Mesendoderm (in vitro differentiated cells): ENCODE results near the gene LZIC.

Source experiments
- DNase-seq: peaks from one replicate; pipeline ENCODE4 v3.0.0; 2013
- H2AK5ac ChIP-seq: 2 replicates; pipeline ENCODE4 v1.6.1; 2013; ENCODE audit warnings: low read length, inconsistent platforms
- H2BK120ac ChIP-seq: 2 replicates; pipeline ENCODE4 v1.6.1; 2013; ENCODE audit warnings: low read depth, mild to moderate bottlenecking, low read length, moderate library complexity, mixed read lengths
- H2BK15ac ChIP-seq: replicated peaks from 2 replicates; pipeline ENCODE4 v1.6.1; 2013; ENCODE audit warnings: low read depth, mild to moderate bottlenecking, moderate library complexity
- H2BK5ac ChIP-seq: 2 replicates; pipeline ENCODE4 v1.6.1; 2013; ENCODE audit warnings: low read length, inconsistent platforms
- H3K18ac ChIP-seq: 2 replicates; pipeline ENCODE4 v1.6.1; 2013; ENCODE audit warnings: mild to moderate bottlenecking, low read length, mixed read lengths
- H3K23ac ChIP-seq: one replicate; pipeline ENCODE4 v1.6.1; 2013; ENCODE audit warnings: low read length
- H3K27ac ChIP-seq: 2 replicates; pipeline ENCODE4 v1.5.1; 2013; ENCODE audit warnings: low read depth, mild to moderate bottlenecking, inconsistent platforms, low read length, moderate library complexity
- H3K27me3 ChIP-seq: 2 replicates; pipeline ENCODE4 v1.6.1; 2013; ENCODE audit warnings: low read length, control low read depth, mild to moderate bottlenecking, inconsistent platforms; ENCODE audit not compliant: insufficient read depth, poor library complexity
- H3K36me3 ChIP-seq: 2 replicates; pipeline ENCODE4 v1.6.1; 2013; ENCODE audit warnings: low read length, inconsistent platforms; ENCODE audit not compliant: control insufficient read depth, insufficient read depth
- H3K4ac ChIP-seq: one replicate; pipeline ENCODE4 v1.6.1; 2013; ENCODE audit warnings: low read depth, mild to moderate bottlenecking, low read length, moderate library complexity
- H3K4me1 ChIP-seq: 2 replicates; pipeline ENCODE4 v1.6.1; 2013; ENCODE audit warnings: low read depth, low read length, inconsistent platforms; ENCODE audit not compliant: control insufficient read depth
- H3K4me2 ChIP-seq: 2 replicates; pipeline ENCODE4 v1.6.1; 2013; ENCODE audit warnings: low read length
- H3K4me3 ChIP-seq: 2 replicates; pipeline ENCODE4 v1.5.1; 2013; ENCODE audit warnings: mild to moderate bottlenecking, low read length
- H3K56ac ChIP-seq: one replicate; pipeline ENCODE4 v1.6.1; 2013; ENCODE audit warnings: low read length
- H3K79me1 ChIP-seq: 2 replicates; pipeline ENCODE4 v1.6.1; 2013; ENCODE audit warnings: low read length, inconsistent platforms
- H3K79me2 ChIP-seq: 2 replicates; pipeline ENCODE4 v1.6.1; 2013; ENCODE audit warnings: mild to moderate bottlenecking, low read length; ENCODE audit not compliant: control insufficient read depth, insufficient read depth
- H3K9ac ChIP-seq: 2 replicates; pipeline ENCODE4 v1.6.1; 2013; ENCODE audit warnings: low read length, inconsistent platforms
- H4K5ac ChIP-seq: one replicate; pipeline ENCODE4 v1.6.1; 2013; ENCODE audit warnings: low read length
- H4K8ac ChIP-seq: one replicate; pipeline ENCODE4 v1.6.1; 2013; ENCODE audit warnings: low read depth, mild to moderate bottlenecking, control low read depth, low read length, moderate library complexity
- WGBS: extraction: QIAGEN DNeasy Blood & Tissue Kit; methylation state at CpG from one replicate; pipeline ENCODE4 v1.1.7; 2013; ENCODE audit warnings: low lambda C conversion rate, missing lambda C conversion rate; ENCODE audit not compliant: insufficient coverage; ENCODE audit errors: extremely low coverage; 5-methylcytosine and 5-hydroxymethylcytosine counted together

Gene LZIC

GRCh38 chr1:9901148-9902059 is 41.8 kb downstream of the LZIC start:
- no CpG with 5 or more reads among the region's 9 CpGs for WGBS
- Histone ChIP-seq H3K9ac (no peak overlapping the region), H3K23ac (no peak overlapping the region), H3K27me3 (no peaks in the 10 kb centered on the region), H4K5ac (no peak overlapping the region), H3K79me1 (peaks cover 2% of the 10 kb centered on the region), H3K4ac (no peak overlapping the region), H3K36me3 (no peaks in the 10 kb centered on the region), H3K79me2 (no peaks in the 10 kb centered on the region), H4K8ac (no peak overlapping the region), H3K4me3 (no peak overlapping the region), H2BK5ac (no peak overlapping the region), H3K27ac (no peak overlapping the region), H3K4me2 (no peak overlapping the region), H2AK5ac (no peak overlapping the region), H2BK15ac (no peak overlapping the region), H3K56ac (no peak overlapping the region), H3K4me1 (no peaks in the 10 kb centered on the region), H3K18ac (no peak overlapping the region), H2BK120ac (no peak overlapping the region)
- no peak for DNase-seq

GRCh38 chr1:9900142-9901043 is 42.8 kb downstream of the LZIC start:
- no peak overlapping the region for H3K27ac ChIP-seq
- no CpG with 5 or more reads among the region's 18 CpGs for WGBS

GRCh38 chr1:9894115-9894514 is 49.1 kb downstream of the LZIC start:
- Histone ChIP-seq H2AK5ac (no peak overlapping the region), H3K4ac (no peak overlapping the region), H2BK5ac (no peak overlapping the region), H4K5ac (no peak overlapping the region), H2BK120ac (no peak overlapping the region), H3K9ac (no peak overlapping the region), H4K8ac (no peak overlapping the region), H3K4me1 (peaks cover 2% of the 10 kb centered on the region), H2BK15ac (no peak overlapping the region), H3K36me3 (no peaks in the 10 kb centered on the region), H3K56ac (no peak overlapping the region), H3K27ac (no peak overlapping the region), H3K79me1 (no peaks in the 10 kb centered on the region), H3K4me2 (no peak overlapping the region), H3K27me3 (no peaks in the 10 kb centered on the region), H3K79me2 (no peaks in the 10 kb centered on the region), H3K23ac (no peak overlapping the region), H3K18ac (no peak overlapping the region), H3K4me3 (no peak overlapping the region)
- no peak for DNase-seq
- no CpG with 5 or more reads among the region's 3 CpGs for WGBS

More at GRCh38 chr1:9900142-9901043, 42.8 kb downstream of the LZIC start:
- DNase-seq: no peak
- no peaks in the 10 kb centered on the region for H3K36me3 ChIP-seq
- H3K4me1 ChIP-seq: no peaks in the 10 kb centered on the region
- H3K23ac ChIP-seq: no peak overlapping the region
- no peak overlapping the region for H4K8ac ChIP-seq
- no peak overlapping the region for H2BK120ac ChIP-seq
- H2AK5ac ChIP-seq: no peak overlapping the region
- H2BK5ac ChIP-seq: no peak overlapping the region
- H3K27me3 ChIP-seq: no peaks in the 10 kb centered on the region
- peak overlapping the region; percentile 7 for H3K56ac ChIP-seq
- H2BK15ac ChIP-seq: no peak overlapping the region
- no peak overlapping the region for H4K5ac ChIP-seq
- no peak overlapping the region for H3K4ac ChIP-seq
- no peaks in the 10 kb centered on the region for H3K79me2 ChIP-seq
- no peak overlapping the region for H3K18ac ChIP-seq
- no peak overlapping the region for H3K4me2 ChIP-seq
- H3K9ac ChIP-seq: no peak overlapping the region
- H3K4me3 ChIP-seq: no peak overlapping the region
- H3K79me1 ChIP-seq: peaks cover 2% of the 10 kb centered on the region

- H3K23ac ChIP-seq: no peak overlapping the region
- no peak overlapping the region for H3K18ac ChIP-seq
- no peak overlapping the region for H3K4ac ChIP-seq
- H3K56ac ChIP-seq: no peak overlapping the region
- no peak overlapping the region for H3K4me2 ChIP-seq
- WGBS: no CpG with 5 or more reads among the region's 14 CpGs
- no peak overlapping the region for H2BK5ac ChIP-seq
- H3K4me1 ChIP-seq: peaks cover 2% of the 10 kb centered on the region
- DNase-seq: no peak
- no peaks in the 10 kb centered on the region for H3K36me3 ChIP-seq
- H4K8ac ChIP-seq: no peak overlapping the region
- no peak overlapping the region for H2BK15ac ChIP-seq
- H3K27ac ChIP-seq: peak overlapping the region; percentile 5
- H3K4me3 ChIP-seq: no peak overlapping the region
- no peaks in the 10 kb centered on the region for H3K27me3 ChIP-seq
- no peak overlapping the region for H4K5ac ChIP-seq
- H2BK120ac ChIP-seq: no peak overlapping the region
- no peak overlapping the region for H2AK5ac ChIP-seq
- no peaks in the 10 kb centered on the region for H3K79me1 ChIP-seq
- no peak overlapping the region for H3K9ac ChIP-seq
- no peaks in the 10 kb centered on the region for H3K79me2 ChIP-seq
These were observed 50.3 kb downstream of the LZIC start for GRCh38 chr1:9892563-9893528.

GRCh38 chr1:9891207-9891606 is 52.0 kb downstream of the LZIC start:
- Histone ChIP-seq H2BK5ac (no peak overlapping the region), H3K79me1 (peaks cover 4% of the 10 kb centered on the region), H3K4me1 (peaks cover 2% of the 10 kb centered on the region), H3K4me3 (no peak overlapping the region), H3K4me2 (no peak overlapping the region), H3K36me3 (no peaks in the 10 kb centered on the region), H3K4ac (no peak overlapping the region), H3K27ac (peak overlapping the region; percentile 52), H3K79me2 (no peaks in the 10 kb centered on the region), H4K5ac (no peak overlapping the region), H3K18ac (no peak overlapping the region), H3K23ac (no peak overlapping the region), H3K27me3 (no peaks in the 10 kb centered on the region), H2BK120ac (no peak overlapping the region), H3K9ac (no peak overlapping the region), H4K8ac (no peak overlapping the region), H3K56ac (no peak overlapping the region), H2BK15ac (no peak overlapping the region), H2AK5ac (no peak overlapping the region)
- WGBS: no CpG with 5 or more reads among the region's 5 CpGs
- DNase-seq: no peak
